ENCODE results near the gene KCNQ4. TPM values are rescaled to one million over a fixed set of nuclear protein-coding genes. Genes with fewer than 3 reads are reported as not detected.

KCNQ4 gene
- total and polyA plus RNA-seq, 2 of the 13 experiments (the other 11 are each of a cell fraction or from before 2014, with no cell fraction given): 0.02 to 0.09 TPM

DNA sequence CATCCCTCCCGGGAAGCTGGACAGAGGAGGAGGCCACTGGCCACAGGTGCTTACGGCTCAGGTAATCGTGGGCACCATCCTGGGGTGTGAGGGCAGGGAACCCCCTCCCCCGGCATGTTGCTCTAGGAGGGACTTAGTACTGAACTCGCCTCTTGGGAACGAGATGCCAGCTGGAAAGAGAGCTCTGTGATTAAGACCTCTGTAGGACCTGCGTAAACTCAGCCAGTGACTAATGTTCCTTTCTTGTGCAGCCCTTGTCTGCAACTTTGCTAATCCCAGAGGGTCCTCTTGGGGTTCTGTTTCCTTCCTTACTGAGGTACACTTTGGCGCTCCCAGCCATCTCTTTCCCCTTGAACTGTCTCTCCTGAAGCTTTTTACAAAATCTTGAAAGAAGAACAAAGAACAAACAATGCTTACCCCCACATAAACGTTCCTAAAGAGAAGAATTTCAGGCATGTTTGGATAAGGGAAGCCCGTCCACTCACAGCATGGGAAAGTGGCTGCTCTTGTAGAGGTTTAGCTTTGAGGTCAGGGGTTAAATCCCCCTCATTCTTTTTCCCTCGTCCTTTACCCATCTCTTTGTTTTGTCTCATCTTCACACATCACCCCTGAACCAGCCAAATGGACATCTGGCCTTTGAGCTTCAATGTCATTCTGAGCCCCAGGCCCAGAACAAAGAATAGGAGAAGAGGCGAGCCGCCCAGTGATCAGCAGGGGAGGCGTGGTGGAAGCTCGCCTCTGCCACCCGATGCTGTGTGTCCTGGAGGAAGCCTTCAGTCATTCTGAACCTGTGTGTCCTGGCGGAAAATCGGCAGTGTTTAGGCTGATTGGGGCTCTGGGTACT lies 41.2 kb downstream of the KCNQ4 start (continued):
- TF ChIP-seq, protein P1, sequence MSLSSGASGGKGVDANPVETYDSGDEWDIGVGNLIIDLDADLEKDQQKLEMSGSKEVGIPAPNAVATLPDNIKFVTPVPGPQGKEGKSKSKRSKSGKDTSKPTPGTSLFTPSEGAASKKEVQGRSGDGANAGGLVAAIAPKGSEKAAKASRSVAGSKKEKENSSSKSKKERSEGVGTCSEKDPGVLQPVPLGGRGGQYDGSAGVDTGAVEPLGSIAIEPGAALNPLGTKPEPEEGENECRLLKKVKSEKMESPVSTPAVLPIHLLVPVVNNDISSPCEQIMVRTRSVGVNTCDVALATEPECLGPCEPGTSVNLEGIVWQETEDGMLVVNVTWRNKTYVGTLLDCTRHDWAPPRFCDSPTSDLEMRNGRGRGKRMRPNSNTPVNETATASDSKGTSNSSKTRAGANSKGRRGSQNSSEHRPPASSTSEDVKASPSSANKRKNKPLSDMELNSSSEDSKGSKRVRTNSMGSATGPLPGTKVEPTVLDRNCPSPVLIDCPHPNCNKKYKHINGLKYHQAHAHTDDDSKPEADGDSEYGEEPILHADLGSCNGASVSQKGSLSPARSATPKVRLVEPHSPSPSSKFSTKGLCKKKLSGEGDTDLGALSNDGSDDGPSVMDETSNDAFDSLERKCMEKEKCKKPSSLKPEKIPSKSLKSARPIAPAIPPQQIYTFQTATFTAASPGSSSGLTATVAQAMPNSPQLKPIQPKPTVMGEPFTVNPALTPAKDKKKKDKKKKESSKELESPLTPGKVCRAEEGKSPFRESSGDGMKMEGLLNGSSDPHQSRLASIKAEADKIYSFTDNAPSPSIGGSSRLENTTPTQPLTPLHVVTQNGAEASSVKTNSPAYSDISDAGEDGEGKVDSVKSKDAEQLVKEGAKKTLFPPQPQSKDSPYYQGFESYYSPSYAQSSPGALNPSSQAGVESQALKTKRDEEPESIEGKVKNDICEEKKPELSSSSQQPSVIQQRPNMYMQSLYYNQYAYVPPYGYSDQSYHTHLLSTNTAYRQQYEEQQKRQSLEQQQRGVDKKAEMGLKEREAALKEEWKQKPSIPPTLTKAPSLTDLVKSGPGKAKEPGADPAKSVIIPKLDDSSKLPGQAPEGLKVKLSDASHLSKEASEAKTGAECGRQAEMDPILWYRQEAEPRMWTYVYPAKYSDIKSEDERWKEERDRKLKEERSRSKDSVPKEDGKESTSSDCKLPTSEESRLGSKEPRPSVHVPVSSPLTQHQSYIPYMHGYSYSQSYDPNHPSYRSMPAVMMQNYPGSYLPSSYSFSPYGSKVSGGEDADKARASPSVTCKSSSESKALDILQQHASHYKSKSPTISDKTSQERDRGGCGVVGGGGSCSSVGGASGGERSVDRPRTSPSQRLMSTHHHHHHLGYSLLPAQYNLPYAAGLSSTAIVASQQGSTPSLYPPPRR (CRISPR knock-in tag; IDR thresholded peaks at IDR 0.05; ENCODE audit: borderline replicate concordance): no peak
- TF ChIP-seq, protein P2, sequence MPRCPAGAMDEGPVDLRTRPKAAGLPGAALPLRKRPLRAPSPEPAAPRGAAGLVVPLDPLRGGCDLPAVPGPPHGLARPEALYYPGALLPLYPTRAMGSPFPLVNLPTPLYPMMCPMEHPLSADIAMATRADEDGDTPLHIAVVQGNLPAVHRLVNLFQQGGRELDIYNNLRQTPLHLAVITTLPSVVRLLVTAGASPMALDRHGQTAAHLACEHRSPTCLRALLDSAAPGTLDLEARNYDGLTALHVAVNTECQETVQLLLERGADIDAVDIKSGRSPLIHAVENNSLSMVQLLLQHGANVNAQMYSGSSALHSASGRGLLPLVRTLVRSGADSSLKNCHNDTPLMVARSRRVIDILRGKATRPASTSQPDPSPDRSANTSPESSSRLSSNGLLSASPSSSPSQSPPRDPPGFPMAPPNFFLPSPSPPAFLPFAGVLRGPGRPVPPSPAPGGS (CRISPR knock-in tag; IDR thresholded peaks at IDR 0.05): no peak
- TF ChIP-seq ZNF572 (CRISPR knock-in tag; IDR thresholded peaks at IDR 0.05) (no peak), KMT2B (CRISPR knock-in tag; IDR thresholded peaks at IDR 0.05) (no peak), EP300 (IDR thresholded peaks at IDR 0.05; ENCODE audit: low read depth in 2 of 2, low read length in 2 of 2) (no peak), EP300 (CRISPR knock-in tag; IDR thresholded peaks at IDR 0.05; ENCODE audit: borderline replicate concordance) (no peak), PRPF4 (IDR thresholded peaks at IDR 0.05; ENCODE audit: low read depth, low read length, poor library complexity, severe bottlenecking) (no peak), MXD4 (CRISPR knock-in tag; IDR thresholded peaks at IDR 0.05) (no peak), XBP1 (CRISPR knock-in tag; IDR thresholded peaks at IDR 0.05) (no peak), ZNF773 (CRISPR knock-in tag; IDR thresholded peaks at IDR 0.05; ENCODE audit: borderline replicate concordance) (no peak), ETV6 (CRISPR knock-in tag; conservative IDR thresholded peaks at IDR 0.05) (no peak), ZNF282 (IDR thresholded peaks at IDR 0.05; ENCODE audit: partially characterized antibody) (no peak), CHD2 (IDR thresholded peaks at IDR 0.05; ENCODE audit: low read depth, low read length) (no peak), ZNF446 (CRISPR knock-in tag; IDR thresholded peaks at IDR 0.05) (no peak)
- TF ChIP-seq, protein P3, sequence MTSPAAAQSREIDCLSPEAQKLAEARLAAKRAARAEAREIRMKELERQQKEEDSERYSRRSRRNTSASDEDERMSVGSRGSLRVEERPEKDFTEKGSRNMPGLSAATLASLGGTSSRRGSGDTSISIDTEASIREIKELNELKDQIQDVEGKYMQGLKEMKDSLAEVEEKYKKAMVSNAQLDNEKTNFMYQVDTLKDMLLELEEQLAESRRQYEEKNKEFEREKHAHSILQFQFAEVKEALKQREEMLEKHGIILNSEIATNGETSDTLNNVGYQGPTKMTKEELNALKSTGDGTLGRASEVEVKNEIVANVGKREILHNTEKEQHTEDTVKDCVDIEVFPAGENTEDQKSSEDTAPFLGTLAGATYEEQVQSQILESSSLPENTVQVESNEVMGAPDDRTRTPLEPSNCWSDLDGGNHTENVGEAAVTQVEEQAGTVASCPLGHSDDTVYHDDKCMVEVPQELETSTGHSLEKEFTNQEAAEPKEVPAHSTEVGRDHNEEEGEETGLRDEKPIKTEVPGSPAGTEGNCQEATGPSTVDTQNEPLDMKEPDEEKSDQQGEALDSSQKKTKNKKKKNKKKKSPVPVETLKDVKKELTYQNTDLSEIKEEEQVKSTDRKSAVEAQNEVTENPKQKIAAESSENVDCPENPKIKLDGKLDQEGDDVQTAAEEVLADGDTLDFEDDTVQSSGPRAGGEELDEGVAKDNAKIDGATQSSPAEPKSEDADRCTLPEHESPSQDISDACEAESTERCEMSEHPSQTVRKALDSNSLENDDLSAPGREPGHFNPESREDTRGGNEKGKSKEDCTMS (CRISPR knock-in tag; conservative IDR thresholded peaks at IDR 0.05): no peak
- TF ChIP-seq, protein P4, sequence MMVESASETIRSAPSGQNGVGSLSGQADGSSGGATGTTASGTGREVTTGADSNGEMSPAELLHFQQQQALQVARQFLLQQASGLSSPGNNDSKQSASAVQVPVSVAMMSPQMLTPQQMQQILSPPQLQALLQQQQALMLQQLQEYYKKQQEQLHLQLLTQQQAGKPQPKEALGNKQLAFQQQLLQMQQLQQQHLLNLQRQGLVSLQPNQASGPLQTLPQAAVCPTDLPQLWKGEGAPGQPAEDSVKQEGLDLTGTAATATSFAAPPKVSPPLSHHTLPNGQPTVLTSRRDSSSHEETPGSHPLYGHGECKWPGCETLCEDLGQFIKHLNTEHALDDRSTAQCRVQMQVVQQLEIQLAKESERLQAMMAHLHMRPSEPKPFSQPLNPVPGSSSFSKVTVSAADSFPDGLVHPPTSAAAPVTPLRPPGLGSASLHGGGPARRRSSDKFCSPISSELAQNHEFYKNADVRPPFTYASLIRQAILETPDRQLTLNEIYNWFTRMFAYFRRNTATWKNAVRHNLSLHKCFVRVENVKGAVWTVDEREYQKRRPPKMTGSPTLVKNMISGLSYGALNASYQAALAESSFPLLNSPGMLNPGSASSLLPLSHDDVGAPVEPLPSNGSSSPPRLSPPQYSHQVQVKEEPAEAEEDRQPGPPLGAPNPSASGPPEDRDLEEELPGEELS (CRISPR knock-in tag; IDR thresholded peaks at IDR 0.05): no peak

Data from HepG2 (cell line).